Measurements from ENCODE around the gene IQCF5. TPM values are rescaled to one million over a fixed set of nuclear protein-coding genes. Genes with fewer than 3 reads are reported as not detected.

The IQCF5 gene
- total RNA-seq, 2 experiments from 2014 or later: not detected

DNA sequence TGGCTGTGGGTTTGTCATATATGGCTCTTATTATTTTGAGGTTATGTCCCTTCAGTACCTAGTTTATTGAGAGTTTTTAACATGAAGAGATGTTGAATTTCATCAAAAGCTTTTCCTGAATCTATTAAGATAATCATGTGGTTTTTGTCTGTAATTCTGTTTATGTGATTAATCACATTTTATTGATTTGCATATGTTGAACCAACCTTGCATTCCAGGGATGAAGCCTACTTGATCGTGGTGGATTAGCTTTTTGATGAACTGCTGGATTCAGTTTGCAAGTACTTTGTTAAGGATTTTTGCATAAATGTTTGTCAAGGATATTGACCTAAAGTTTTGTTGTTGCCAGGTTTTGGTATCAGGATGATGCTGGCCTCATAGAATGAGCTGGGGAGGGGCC lies 47.1 kb downstream of the IQCF5 start:
- no TSS peak for BruUV-seq (replicated peaks)
- H3K9me3 ChIP-seq (ENCODE audit: low read length): no peaks in the 10 kb centered on the region
- no peak for DNase-seq (ENCODE audit: low spot score)
- no peak overlapping the region for H3K4me2 ChIP-seq (ENCODE audit: low read length)
- H3K36me3 ChIP-seq (ENCODE audit: insufficient read depth, low read length): no peaks in the 10 kb centered on the region
- no peaks in the 10 kb centered on the region for H3K4me1 ChIP-seq (ENCODE audit: insufficient read depth, low read length, poor library complexity, severe bottlenecking)
- no peaks in the 10 kb centered on the region for H3K79me2 ChIP-seq (ENCODE audit: insufficient read depth, low read depth, low read length)
- TF ChIP-seq, protein P1, sequence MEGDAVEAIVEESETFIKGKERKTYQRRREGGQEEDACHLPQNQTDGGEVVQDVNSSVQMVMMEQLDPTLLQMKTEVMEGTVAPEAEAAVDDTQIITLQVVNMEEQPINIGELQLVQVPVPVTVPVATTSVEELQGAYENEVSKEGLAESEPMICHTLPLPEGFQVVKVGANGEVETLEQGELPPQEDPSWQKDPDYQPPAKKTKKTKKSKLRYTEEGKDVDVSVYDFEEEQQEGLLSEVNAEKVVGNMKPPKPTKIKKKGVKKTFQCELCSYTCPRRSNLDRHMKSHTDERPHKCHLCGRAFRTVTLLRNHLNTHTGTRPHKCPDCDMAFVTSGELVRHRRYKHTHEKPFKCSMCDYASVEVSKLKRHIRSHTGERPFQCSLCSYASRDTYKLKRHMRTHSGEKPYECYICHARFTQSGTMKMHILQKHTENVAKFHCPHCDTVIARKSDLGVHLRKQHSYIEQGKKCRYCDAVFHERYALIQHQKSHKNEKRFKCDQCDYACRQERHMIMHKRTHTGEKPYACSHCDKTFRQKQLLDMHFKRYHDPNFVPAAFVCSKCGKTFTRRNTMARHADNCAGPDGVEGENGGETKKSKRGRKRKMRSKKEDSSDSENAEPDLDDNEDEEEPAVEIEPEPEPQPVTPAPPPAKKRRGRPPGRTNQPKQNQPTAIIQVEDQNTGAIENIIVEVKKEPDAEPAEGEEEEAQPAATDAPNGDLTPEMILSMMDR (conservative IDR thresholded peaks at IDR 0.05; ENCODE audit: low read length): no peak
- no peak for TF ChIP-seq EZH2phosphoT487 (IDR thresholded peaks at IDR 0.05; ENCODE audit: borderline replicate concordance, low read depth, low read length)
- H3K27ac ChIP-seq (ENCODE audit: low read depth, low read length, poor library complexity, severe bottlenecking): no peak overlapping the region
- ChIA-PET CTCF (ENCODE audit: unreplicated experiment) (no interaction called here), POLR2A (interaction anchor here (0.8 kb wide), 1 partner anchor 22 kb away, joined by 3 read pairs; no protein-coding TSS in a partner anchor)
- H3K9me2 ChIP-seq (ENCODE audit: insufficient read depth, low read length): no peaks in the 10 kb centered on the region
- no peak overlapping the region for H3K4me3 ChIP-seq (ENCODE audit: low read depth, low read length, poor library complexity, severe bottlenecking)
- intact Hi-C loops (cut with micrococcal nuclease; ENCODE audit: unreplicated experiment): no loop called here
- H2AFZ ChIP-seq (ENCODE audit: low read length): no peak overlapping the region
- no peaks in the 10 kb centered on the region for H4K20me1 ChIP-seq (ENCODE audit: insufficient read depth, low read length)

Small RNAs within 50 kb of the gene (small RNA-seq; reads per million reads assigned to genes)
- gene RN7SL504P: not detected

Other genes with a start within 250 kb of the IQCF5 start
- 42.4 and 50.3 TPM in 2 replicates for gene TEX264, start 204.3 kb downstream of the IQCF5 start, total RNA-seq (2014; rRNA removed; shearing (Covaris generic))
- gene TEX264, start 204.3 kb downstream of the IQCF5 start, total RNA-seq (2022): 42.7 and 45.6 TPM in 2 replicates
- 0.06 and 0.28 TPM in 2 replicates for gene GRM2, start 168.5 kb downstream of the IQCF5 start, total RNA-seq (2014; rRNA removed; shearing (Covaris generic))
- 0.11 and 0.29 TPM in 2 replicates for gene GRM2, start 168.5 kb downstream of the IQCF5 start, total RNA-seq (2022)
- gene IQCF6, start 96.4 kb downstream of the IQCF5 start, total RNA-seq (2014; rRNA removed; shearing (Covaris generic)): not detected in 2 replicates
- gene IQCF6, start 96.4 kb downstream of the IQCF5 start, total RNA-seq (2022): not detected in 2 replicates
- gene IQCF2, start 14.0 kb downstream of the IQCF5 start, total RNA-seq (2014; rRNA removed; shearing (Covaris generic)): not detected in 2 replicates
- not detected in 2 replicates for gene IQCF2, start 14.0 kb downstream of the IQCF5 start, total RNA-seq (2022)
- not detected in 2 replicates for gene IQCF1, start 27.8 kb upstream of the IQCF5 start, total RNA-seq (2014; rRNA removed; shearing (Covaris generic))
- gene IQCF1, start 27.8 kb upstream of the IQCF5 start, total RNA-seq (2022): not detected in 2 replicates
- 36.9 and 41.1 TPM in 2 replicates for gene RRP9, start 66.3 kb upstream of the IQCF5 start, total RNA-seq (2014; rRNA removed; shearing (Covaris generic))
- 26.5 and 34.4 TPM in 2 replicates for gene RRP9, start 66.3 kb upstream of the IQCF5 start, total RNA-seq (2022)
- 8.1 and 11.9 TPM in 2 replicates for gene PARP3, start 66.8 kb upstream of the IQCF5 start, total RNA-seq (2014; rRNA removed; shearing (Covaris generic))
- 11.0 and 12.0 TPM in 2 replicates for gene PARP3, start 66.8 kb upstream of the IQCF5 start, total RNA-seq (2022)
- gene GPR62, start 79.8 kb upstream of the IQCF5 start, total RNA-seq (2014; rRNA removed; shearing (Covaris generic)): not detected in 2 replicates
- gene GPR62, start 79.8 kb upstream of the IQCF5 start, total RNA-seq (2022): not detected in 2 replicates
- 1.4 and 2.0 TPM in 2 replicates for gene PCBP4, start 91.9 kb upstream of the IQCF5 start, total RNA-seq (2014; rRNA removed; shearing (Covaris generic))
- gene PCBP4, start 91.9 kb upstream of the IQCF5 start, total RNA-seq (2022): 12.5 and 14.4 TPM in 2 replicates
- gene ABHD14B, start 98.4 kb upstream of the IQCF5 start, total RNA-seq (2014; rRNA removed; shearing (Covaris generic)): 11.3 and 16.1 TPM in 2 replicates
- 40.1 and 41.4 TPM in 2 replicates for gene ABHD14B, start 98.4 kb upstream of the IQCF5 start, total RNA-seq (2022)
- gene ABHD14A, start 99.5 kb upstream of the IQCF5 start, total RNA-seq (2014; rRNA removed; shearing (Covaris generic)): 3.7 and 7.5 TPM in 2 replicates
- gene ABHD14A, start 99.5 kb upstream of the IQCF5 start, total RNA-seq (2022): 8.9 and 10.5 TPM in 2 replicates
- 0.54 and 3.3 TPM in 2 replicates for gene ACY1, start 107.9 kb upstream of the IQCF5 start, total RNA-seq (2014; rRNA removed; shearing (Covaris generic))
- 4.0 and 5.6 TPM in 2 replicates for gene ACY1, start 107.9 kb upstream of the IQCF5 start, total RNA-seq (2022)
- gene RPL29, start 120.3 kb upstream of the IQCF5 start, total RNA-seq (2014; rRNA removed; shearing (Covaris generic)): 1,739 and 1,781 TPM in 2 replicates
- 1,513 and 1,535 TPM in 2 replicates for gene RPL29, start 120.3 kb upstream of the IQCF5 start, total RNA-seq (2022)
- gene DUSP7, start 181.0 kb upstream of the IQCF5 start, total RNA-seq (2014; rRNA removed; shearing (Covaris generic)): 8.4 and 11.4 TPM in 2 replicates
- 13.5 and 14.4 TPM in 2 replicates for gene DUSP7, start 181.0 kb upstream of the IQCF5 start, total RNA-seq (2022)

Data from OCI-LY7 (cell line).